ENCODE results near the gene TMEM178B.
"Not testable (repeated sequence)": the region's sequence is repeated elsewhere in the genome, so short reads cannot be mapped to it uniquely, and the experiment has no call there.

TMEM178B gene

GRCh38 chr7:141144921-141145629 lies 71.2 kb downstream of the TMEM178B start:
- DNase-seq, result no peak

DNA sequence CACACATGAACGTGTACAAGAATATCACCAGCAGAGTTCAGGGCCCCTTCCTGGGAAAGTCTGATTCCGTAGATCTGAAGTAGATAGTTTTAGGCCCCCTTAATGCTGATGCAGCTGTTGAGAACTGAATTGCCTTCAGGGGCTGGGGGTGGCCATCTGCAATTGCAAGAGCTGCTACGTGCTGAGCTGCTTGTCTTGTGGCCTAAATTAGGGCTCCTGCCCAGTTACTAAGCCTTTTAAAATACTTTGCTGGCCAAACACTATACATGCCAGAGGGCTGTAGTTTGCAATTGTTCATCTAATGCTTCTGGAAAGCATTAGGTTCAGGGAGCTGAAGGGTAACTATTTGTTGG lies 71.7 kb downstream of the TMEM178B start:
- no peak for DNase-seq

DNA sequence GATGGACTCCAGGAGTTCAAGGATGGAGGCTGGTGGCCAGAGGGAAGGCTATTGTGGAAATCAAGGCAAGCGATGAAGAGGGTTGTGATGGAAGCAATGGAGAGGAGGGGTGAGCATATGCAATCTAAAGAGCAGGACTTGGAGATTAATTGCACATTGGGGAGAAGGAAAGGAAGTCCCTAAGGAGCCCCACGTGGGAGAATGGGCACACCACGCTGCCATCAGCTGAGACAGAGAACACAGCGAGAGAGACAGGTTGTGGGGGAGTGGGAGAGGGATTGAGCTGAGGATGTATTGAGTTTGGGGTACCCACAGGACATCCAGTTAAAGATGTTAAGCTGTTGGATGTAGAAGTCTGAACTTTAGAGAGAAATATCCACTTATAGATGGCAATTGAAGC lies 73.6 kb downstream of the TMEM178B start:
- DNase-seq, result no peak

GRCh38 chr7:141150465-141150864 lies 76.6 kb downstream of the TMEM178B start:
- DNase-seq, result no peak

DNA sequence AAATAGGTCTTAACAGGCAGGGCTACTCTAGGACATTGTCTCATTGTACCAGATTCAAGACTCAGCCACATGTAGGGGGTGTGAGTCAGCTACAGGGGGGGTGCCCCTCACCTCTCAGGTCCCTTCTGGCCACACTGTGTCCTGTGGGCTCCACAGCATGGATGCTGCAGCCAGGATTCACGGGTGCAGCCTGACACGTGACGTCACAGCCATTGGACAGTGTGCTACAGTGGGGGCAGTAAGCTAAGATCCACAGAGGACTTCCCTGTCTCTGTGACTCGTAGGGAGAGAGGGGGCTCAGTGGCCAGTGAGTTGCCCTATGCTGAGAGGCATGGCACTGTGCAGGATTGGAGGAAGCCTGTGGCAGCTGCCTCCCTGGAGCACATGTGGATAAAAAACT lies 77.9 kb downstream of the TMEM178B start:
- DNase-seq, result no peak

DNA sequence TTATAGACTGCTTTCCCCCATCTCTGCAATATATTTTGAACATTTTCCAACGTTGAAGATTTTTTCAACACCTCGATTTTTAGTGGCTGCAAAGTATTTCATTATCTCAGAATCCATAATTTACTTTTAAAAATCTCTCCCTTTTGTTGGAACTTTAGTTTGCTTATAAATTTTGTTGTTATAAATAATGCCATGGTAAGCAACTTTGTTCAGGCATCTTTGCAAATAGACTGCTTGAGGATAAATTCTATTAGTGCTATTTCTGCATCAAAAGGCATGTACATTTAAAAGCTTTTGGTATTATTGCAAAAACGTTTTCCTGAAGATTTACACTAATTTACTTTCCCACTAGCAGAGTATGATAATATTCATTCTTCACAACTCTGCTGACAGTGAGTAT lies 79.4 kb downstream of the TMEM178B start:
- DNase-seq, result no peak

GRCh38 chr7:141154131-141154732 lies 80.4 kb downstream of the TMEM178B start:
- DNase-seq, result no peak

DNA sequence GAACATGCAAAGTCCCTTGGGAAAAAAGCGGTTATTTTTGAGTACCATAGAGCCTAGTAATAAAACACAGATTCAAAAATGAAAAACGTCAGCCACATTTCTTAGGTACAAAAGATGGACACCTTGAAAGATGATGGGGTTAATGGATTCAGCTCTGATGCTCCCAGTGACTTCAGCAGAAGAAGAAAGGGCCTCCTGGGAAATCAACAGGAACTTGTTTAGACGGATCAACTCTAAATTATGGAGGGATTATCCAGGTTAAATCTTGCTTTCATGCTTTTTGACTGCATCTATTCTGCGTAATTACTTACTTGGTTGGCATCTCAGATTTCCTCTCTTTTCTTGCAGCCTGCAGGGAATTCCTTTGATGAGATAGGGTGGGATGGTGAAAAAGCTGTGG lies 82.5 kb downstream of the TMEM178B start:
- no peak for DNase-seq

DNA sequence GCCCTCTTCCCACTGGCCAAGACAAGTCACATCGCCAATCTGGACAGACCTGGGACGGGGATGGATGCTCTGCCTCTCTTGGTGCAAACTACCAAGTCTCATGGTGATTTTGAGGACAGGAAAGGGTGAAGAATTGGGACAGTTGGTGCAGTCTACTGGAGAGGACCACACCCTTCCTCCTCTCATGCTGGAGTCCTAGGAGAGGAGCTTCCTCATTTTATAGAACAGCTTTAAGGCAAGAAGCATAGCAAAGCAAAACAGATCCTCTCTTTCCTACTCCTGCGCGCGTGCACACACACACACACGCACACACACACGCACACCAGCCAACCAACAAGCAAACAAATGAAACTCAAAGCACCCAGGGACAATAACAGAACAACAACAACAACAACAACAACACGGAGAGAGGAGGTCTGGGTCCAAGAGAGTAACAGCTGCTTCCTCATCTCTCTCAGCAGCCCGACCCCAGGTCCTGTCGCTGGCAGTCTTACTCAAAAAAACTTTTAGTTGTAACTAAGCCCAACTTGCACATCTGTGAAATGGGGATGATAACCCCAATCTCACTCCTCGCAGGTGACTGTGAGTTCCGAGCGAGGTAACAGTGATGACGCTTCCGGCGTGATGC lies 83.4 kb downstream of the TMEM178B start:
- no peak for DNase-seq

GRCh38 chr7:141158561-141158960 lies 84.7 kb downstream of the TMEM178B start:
- peak; percentile 70 for DNase-seq

DNA sequence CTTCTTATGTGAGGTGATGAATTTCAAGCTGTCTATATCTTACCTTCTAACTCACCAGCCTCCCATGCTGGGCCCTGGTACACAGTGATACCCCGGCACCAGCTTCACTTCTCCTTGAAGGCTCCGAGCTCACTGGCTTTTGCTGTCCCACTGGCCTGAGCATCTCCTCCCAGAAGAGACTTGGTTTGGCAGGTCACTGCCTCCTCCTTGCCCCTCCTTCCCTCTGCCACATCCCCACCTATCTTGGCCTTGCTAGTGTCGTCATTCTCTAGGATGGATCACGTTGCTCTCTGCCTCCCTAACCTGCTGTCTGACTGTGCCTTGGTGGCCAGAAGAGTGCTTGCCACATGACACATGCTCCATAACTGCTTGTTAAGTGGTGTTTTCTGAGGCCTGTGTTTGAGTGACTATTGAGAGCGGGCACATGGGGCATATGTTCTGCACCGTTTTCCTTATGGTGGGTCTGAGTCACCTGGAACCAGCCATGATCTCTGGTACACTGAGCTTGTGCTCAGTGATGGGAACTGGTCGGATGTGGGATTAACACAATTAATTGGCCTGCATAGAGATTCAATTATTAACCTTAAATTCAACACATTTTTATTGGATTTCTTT lies 86.5 kb downstream of the TMEM178B start:
- no peak for DNase-seq

- no peak for DNase-seq
Observed at GRCh38 chr7:141161550-141162535, 88.0 kb downstream of the TMEM178B start.

- DNase-seq, result no peak
Observed at GRCh38 chr7:141165521-141165920, 91.7 kb downstream of the TMEM178B start.

DNA sequence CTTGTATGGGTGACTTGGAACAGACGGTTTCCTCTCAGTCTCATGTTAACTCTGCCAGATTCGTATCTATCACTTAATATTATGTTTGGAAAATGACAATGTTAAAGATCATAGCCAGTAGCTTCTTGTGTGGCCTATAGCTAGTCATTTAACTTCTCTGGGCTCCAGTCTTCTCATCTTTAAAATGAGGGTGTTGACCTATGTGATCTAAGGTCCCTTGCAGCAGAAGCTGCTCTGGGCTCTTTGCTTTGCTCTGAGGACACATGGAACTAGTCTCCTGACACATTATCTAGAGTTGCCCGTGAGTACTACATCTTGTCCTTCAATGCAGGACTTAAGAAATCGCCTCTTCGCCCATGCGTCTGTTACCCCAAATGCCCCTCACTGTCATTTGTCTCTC lies 93.1 kb downstream of the TMEM178B start:
- no peak for DNase-seq

- no peak for DNase-seq
Observed at GRCh38 chr7:141167381-141167964, 93.6 kb downstream of the TMEM178B start.

DNA sequence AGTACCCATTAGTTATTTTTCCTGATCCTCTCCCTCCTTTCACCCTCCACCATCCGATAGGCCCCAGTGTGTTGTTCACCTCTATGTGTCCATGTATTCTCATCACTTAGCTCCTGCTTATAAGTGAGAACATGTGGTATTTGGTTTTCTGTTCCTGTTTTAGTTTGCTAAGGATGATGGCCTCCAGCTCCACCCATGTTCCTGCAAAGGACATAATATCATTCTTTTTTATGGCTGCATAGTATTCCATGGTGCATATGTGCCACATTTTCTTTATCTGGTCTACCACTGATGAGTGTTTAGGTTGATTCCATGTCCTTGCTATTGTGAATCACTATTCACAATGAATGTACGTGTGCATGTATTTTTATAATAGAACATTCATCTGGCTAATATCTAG lies 95.3 kb downstream of the TMEM178B start:
- not testable (repeated sequence) for DNase-seq

- DNase-seq, result not testable (repeated sequence)
Observed at GRCh38 chr7:141175728-141176127, 101.9 kb downstream of the TMEM178B start.

- DNase-seq, result not testable (repeated sequence)
Observed at GRCh38 chr7:141177120-141177519, 103.3 kb downstream of the TMEM178B start.

DNA sequence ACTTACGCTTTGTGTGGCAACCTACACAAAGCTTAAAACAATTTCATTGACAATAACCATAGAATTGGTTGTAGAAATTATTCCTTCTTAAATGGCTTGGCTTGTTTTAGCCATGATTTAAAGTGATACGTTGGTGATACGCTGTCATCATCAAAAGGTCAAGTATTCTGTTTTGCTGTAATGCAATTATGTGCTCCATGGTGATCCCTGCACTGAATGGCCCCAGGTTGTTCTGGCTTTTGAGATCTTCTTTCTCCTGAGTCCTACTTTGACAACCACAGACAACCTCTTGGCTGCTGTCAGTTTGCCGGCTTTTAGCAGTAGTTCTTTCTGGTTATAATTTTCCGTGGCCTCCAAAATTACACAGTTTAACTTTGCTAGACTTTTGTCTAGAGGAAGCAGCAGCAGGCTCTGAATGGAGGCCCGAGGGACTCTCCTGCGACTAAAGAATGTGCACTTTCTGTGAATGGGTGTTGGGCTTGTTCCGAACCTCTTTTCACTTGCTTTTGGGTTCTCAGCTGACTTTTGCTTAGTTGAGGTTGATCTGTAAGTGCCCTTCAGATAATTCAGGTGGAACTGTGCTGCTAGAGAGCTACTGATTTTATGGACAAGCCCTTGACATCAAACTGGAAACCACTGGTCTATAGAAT lies 104.7 kb downstream of the TMEM178B start:
- DNase-seq, result no peak

DNA sequence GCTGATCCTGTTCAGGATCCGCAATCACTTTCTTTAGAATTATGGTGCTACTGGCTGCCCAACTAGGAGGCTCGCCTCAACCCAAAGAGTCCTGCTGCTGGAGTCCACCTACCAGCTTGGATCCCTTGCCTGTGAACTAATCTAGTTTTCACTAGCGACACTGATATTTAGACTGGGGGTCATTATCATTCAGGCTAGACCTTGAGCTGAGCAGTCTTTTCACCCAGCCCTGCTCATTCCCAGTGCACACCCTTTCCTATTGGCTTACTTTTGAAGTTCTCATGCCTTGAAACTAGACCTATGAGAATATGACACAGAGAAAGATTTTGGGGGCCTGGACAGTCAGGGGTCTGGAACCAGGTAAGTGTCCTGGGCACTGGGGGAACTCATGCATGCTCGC lies 107.9 kb downstream of the TMEM178B start:
- no peak for DNase-seq

- no peak for DNase-seq
Observed at GRCh38 chr7:141184532-141185190, 110.8 kb downstream of the TMEM178B start.
